GM12878 (cell line): ENCODE results near the gene FBXL7. TPM values are rescaled to one million over a fixed set of nuclear protein-coding genes. Genes with fewer than 3 reads are reported as not detected.

Source experiments
- ATAC-seq: fragments of 200-7000 bp; cut with Tn5 transposase; 3 replicates; pipeline ENCODE4 v1.9.1; 2020; ENCODE audit warnings: mild to moderate bottlenecking, moderate library complexity
- BruUV-seq: library from RNA; stranded (reverse); fragments of 400-500 nt; replicated peaks from 2 replicates; lab custom pipeline; 2021; lab: Mats Ljungman, UMichigan
- CTCF ChIA-PET: fragments of 300-600 bp; sonication (Branson Sonifier 250); formaldehyde crosslinking; extraction: SDS; loops from one replicate; lab custom pipeline; 2021; ENCODE audit warnings: inconsistent platforms; lab: Yijun Ruan, JAX
- POLR2A ChIA-PET: fragments of 350-600 bp; formaldehyde crosslinking; extraction: SDS; loops from one replicate; lab custom pipeline; 2021; ENCODE audit warnings: inconsistent platforms; lab: Charles Lee
- RAD21 ChIA-PET: fragments of 300-600 bp; sonication (Branson Sonifier 250); formaldehyde crosslinking; loops from one replicate; lab custom pipeline; 2023; ENCODE audit warnings: antibody characterized with exemption; ENCODE audit not compliant: unreplicated experiment; lab: Charles Lee
- SMC1A ChIA-PET: fragments of 300-600 bp; sonication (Branson Sonifier 250); formaldehyde crosslinking; loops from one replicate; lab custom pipeline; 2023; ENCODE audit not compliant: unreplicated experiment, uncharacterized antibody; lab: Charles Lee
- DNase-seq: peaks from one replicate; pipeline ENCODE4 v3.0.0-alpha.2; 2011; ENCODE audit warnings: low read depth, low spot score
- FAIRE-seq: peaks from 3 replicates; lab custom pipeline; 2011; peaks lifted over from hg19 to GRCh38; lab: Jason Lieb, UNC
- H2AFZ ChIP-seq: 2 replicates; pipeline ENCODE4 v1.6.0; 2011; ENCODE audit warnings: low read depth, low read length, control low read depth; ENCODE audit not compliant: control insufficient read depth
- H3K27ac ChIP-seq: 2 replicates; pipeline ENCODE4 v1.5.1; 2011; ENCODE audit warnings: control low read depth; ENCODE audit not compliant: control insufficient read depth, insufficient read depth
- H3K27me3 ChIP-seq, 2 experiments: replicated peaks in 1 of 2; 2 replicates each; pipeline versions ENCODE4 v1.6.0 to v1.6.1; 2011; ENCODE audit warnings: low read length in 1 of 2; ENCODE audit not compliant: control insufficient read depth in 2 of 2, insufficient read depth in 2 of 2
- H3K36me3 ChIP-seq, 2 experiments: 2 replicates each; pipeline ENCODE4 v1.5.1; 2011; ENCODE audit warnings: low read length in 1 of 2; ENCODE audit not compliant: control insufficient read depth in 2 of 2, insufficient read depth in 2 of 2
- H3K4me1 ChIP-seq: 2 replicates; pipeline ENCODE4 v1.6.1; 2011; ENCODE audit warnings: mild to moderate bottlenecking, low read length, moderate library complexity, mixed read lengths; ENCODE audit not compliant: control insufficient read depth, insufficient read depth
- H3K4me2 ChIP-seq: 2 replicates; pipeline ENCODE4 v1.6.0; 2011; ENCODE audit warnings: control low read depth; ENCODE audit not compliant: control insufficient read depth, insufficient read depth
- H3K4me3 ChIP-seq: fragments of 200-600 bp; sonication (generic); 2 replicates; pipeline ENCODE4 v1.5.1; 2016
- H3K79me2 ChIP-seq: 2 replicates; pipeline ENCODE4 v1.6.0; 2011; ENCODE audit warnings: low read length; ENCODE audit not compliant: control insufficient read depth, insufficient read depth
- H3K9ac ChIP-seq: 2 replicates; pipeline ENCODE4 v1.8.0; 2011; ENCODE audit warnings: low read length, control low read depth, mixed read lengths; ENCODE audit not compliant: control insufficient read depth, insufficient read depth
- H3K9me3 ChIP-seq: replicated peaks from 3 replicates; pipeline ENCODE4 v1.5.1; 2011; ENCODE audit warnings: mild to moderate bottlenecking, low read length; ENCODE audit not compliant: control insufficient read depth, insufficient read depth
- H4K20me1 ChIP-seq: 2 replicates; pipeline ENCODE4 v1.6.0; 2011; ENCODE audit not compliant: control insufficient read depth, insufficient read depth
- CBX3 ChIP-seq: fragments of 200-600 bp; sonication (generic); IDR thresholded peaks from 2 replicates; pipeline ENCODE4 v1.6.1; 2016; ENCODE audit warnings: low read depth, borderline replicate concordance
- CHD2 ChIP-seq: IDR thresholded peaks from 2 replicates; pipeline ENCODE4 v1.6.1; 2011; ENCODE audit warnings: low read depth, low read length, improper control_type of control experiment, borderline replicate concordance
- FOS ChIP-seq: IDR thresholded peaks from 3 replicates; pipeline ENCODE4 v1.6.1; 2011; ENCODE audit warnings: borderline replicate concordance; ENCODE audit not compliant: insufficient read length; ENCODE audit errors: extremely low read depth
- IRF3 ChIP-seq: fragments of 450-650 bp; IDR thresholded peaks from 2 replicates; pipeline ENCODE4 v1.6.1; 2014; ENCODE audit warnings: mild to moderate bottlenecking
- KLF5 ChIP-seq: fragments of 450-650 bp; IDR thresholded peaks from 2 replicates; pipeline ENCODE4 v1.6.1; 2014; ENCODE audit warnings: mild to moderate bottlenecking; ENCODE audit not compliant: partially characterized antibody
- LARP7 ChIP-seq: fragments of 450-650 bp; IDR thresholded peaks from 2 replicates; pipeline ENCODE4 v1.6.1; 2017; ENCODE audit warnings: mild to moderate bottlenecking
- MTA3 ChIP-seq: IDR thresholded peaks from 2 replicates; pipeline ENCODE4 v1.6.1; 2012; ENCODE audit warnings: low read length, inconsistent platforms, borderline replicate concordance
- NFXL1 ChIP-seq: fragments of 450-650 bp; IDR thresholded peaks from 2 replicates; pipeline ENCODE4 v1.6.1; 2017; ENCODE audit warnings: antibody characterized with exemption, mild to moderate bottlenecking, borderline replicate concordance
- NR2F1 ChIP-seq: fragments of 450-650 bp; conservative IDR thresholded peaks from 2 replicates; pipeline ENCODE4 v1.6.1; 2017; ENCODE audit warnings: mild to moderate bottlenecking
- POLR2AphosphoS2 ChIP-seq: IDR thresholded peaks from 2 replicates; pipeline ENCODE4 v1.6.1; 2011; ENCODE audit warnings: low read depth, mild to moderate bottlenecking, low read length, improper control_type of control experiment, moderate library complexity
- RB1 ChIP-seq: fragments of 450-650 bp; formaldehyde crosslinking; IDR thresholded peaks from 2 replicates; pipeline ENCODE4 v1.6.1; 2017; ENCODE audit warnings: mild to moderate bottlenecking, borderline replicate concordance
- RELA ChIP-seq: fragments of 450-650 bp; IDR thresholded peaks from 2 replicates; pipeline ENCODE4 v1.8.0; 2014; ENCODE audit warnings: borderline replicate concordance; ENCODE audit not compliant: partially characterized antibody
- RUNX3 ChIP-seq: IDR thresholded peaks from 2 replicates; pipeline ENCODE4 v1.6.1; 2012; ENCODE audit warnings: low read length, inconsistent platforms
- TAF1 ChIP-seq: IDR thresholded peaks from 2 replicates; pipeline ENCODE4 v1.6.1; 2011; ENCODE audit warnings: mild to moderate bottlenecking, low read depth, low read length, borderline replicate concordance
- TCF12 ChIP-seq: IDR thresholded peaks from 2 replicates; pipeline ENCODE4 v1.6.1; 2011; ENCODE audit warnings: low read depth, mild to moderate bottlenecking, low read length
- YY1 ChIP-seq: IDR thresholded peaks from 2 replicates; pipeline ENCODE4 v1.6.1; 2011; ENCODE audit warnings: low read depth, mild to moderate bottlenecking, low read length
- WGBS: methylation state at CpG from one replicate; pipeline ENCODE4 v1.1.6; 2016; ENCODE audit warnings: low lambda C conversion rate; ENCODE audit not compliant: insufficient replicate concordance, insufficient coverage; ENCODE audit errors: missing lambda C conversion rate; 5-methylcytosine and 5-hydroxymethylcytosine counted together
- in situ Hi-C: fragments of 300-500 bp; cut with MboI; formaldehyde crosslinking; loops from 9 replicates; pipeline ENCODE4 v1.14.3; 2018; ENCODE audit warnings: mixed read lengths
- intact Hi-C: fragments of 100-400 bp; cut with micrococcal nuclease; formaldehyde crosslinking; loops from one replicate; pipeline ENCODE4 v1.14.2; 2022; ENCODE audit not compliant: unreplicated experiment
- polyA plus RNA-seq, 11 experiments: library from polyadenylated mRNA; depleted of rRNA in 4 of 11; unstranded in 6 of 11; stranded (reverse) in 5 of 11; fragments of >200 nt; fragmentation: Nextera tagmentation in 4 of 11; fragmentation: Illumina TruSeq in 1 of 11; extraction: Ambion mirVana in 4 of 11; extraction: Trizol in 1 of 11; gene quantifications; 1 replicate in 1 of 11; 2 replicates in 10 of 11; pipeline versions ENCODE4 v1.2.1 to v1.2.3, GENCODE V29; 2011 to 2016; ENCODE audit warnings: inconsistent platforms in 2 of 11, missing spikeins in 2 of 11, low read depth in 1 of 11
- total RNA-seq, 4 experiments: library from RNA; depleted of rRNA in 3 of 4; stranded (reverse); fragments of >200 nt in 3 of 4; fragmentation: Illumina TruSeq in 1 of 4; extraction: Trizol in 1 of 4; gene quantifications; 2 replicates each; pipeline versions ENCODE4 v1.2.1 to v1.2.3, GENCODE V29; 2013 to 2021
- TF ChIP-seq, protein P1 (sequence below): IDR thresholded peaks from 2 replicates; pipeline ENCODE4 v1.6.1; 2012; ENCODE audit warnings: low read depth, low read length, improper control_type of control experiment
- TF ChIP-seq, protein P2 (sequence below): fragments of 450-650 bp; formaldehyde crosslinking; IDR thresholded peaks from 2 replicates; pipeline ENCODE4 v1.4.0; 2022; ENCODE audit warnings: mild to moderate bottlenecking, moderate library complexity
- TF ChIP-seq, protein P3 (sequence below): IDR thresholded peaks from 2 replicates; pipeline ENCODE4 v1.6.1; 2011; ENCODE audit warnings: mild to moderate bottlenecking, low read depth, low read length, moderate library complexity; ENCODE audit not compliant: insufficient replicate concordance

FBXL7 gene
- total and polyA plus RNA-seq, 10 of the 15 experiments (the other 5 are each of a cell fraction or from before 2014, with no cell fraction given): 0.03 to 0.44 (median 0.16) TPM

DNA sequence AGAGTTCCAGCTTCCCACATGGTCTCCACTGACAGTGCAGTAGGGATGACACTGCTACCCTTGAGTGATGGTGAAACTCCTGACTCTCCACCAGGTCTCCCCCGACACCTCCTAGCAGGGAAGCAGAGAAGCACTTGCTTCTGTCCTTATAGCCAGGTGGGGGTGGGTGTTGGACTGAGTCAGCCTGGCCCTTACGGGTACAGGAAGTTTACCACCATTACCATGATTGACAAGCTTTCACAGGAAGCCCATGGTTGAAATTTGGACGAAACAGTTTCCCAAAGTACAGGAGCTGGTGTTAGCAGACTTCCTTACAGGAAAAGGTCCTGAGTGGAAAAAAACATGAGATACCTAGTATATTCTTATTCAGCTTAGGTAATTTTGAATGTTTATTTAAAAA, 3.1 kb upstream of the FBXL7 start:
- TF ChIP-seq NR2F1 (no peak), FOS (no peak), CHD2 (no peak), RB1 (no peak), TCF12 (no peak), RELA (no peak), LARP7 (no peak), TAF1 (no peak), NFXL1 (no peak), POLR2AphosphoS2 (no peak), CBX3 (no peak), KLF5 (no peak), RUNX3 (no peak), MTA3 (no peak), IRF3 (no peak), YY1 (no peak)
- TF ChIP-seq, protein P1, sequence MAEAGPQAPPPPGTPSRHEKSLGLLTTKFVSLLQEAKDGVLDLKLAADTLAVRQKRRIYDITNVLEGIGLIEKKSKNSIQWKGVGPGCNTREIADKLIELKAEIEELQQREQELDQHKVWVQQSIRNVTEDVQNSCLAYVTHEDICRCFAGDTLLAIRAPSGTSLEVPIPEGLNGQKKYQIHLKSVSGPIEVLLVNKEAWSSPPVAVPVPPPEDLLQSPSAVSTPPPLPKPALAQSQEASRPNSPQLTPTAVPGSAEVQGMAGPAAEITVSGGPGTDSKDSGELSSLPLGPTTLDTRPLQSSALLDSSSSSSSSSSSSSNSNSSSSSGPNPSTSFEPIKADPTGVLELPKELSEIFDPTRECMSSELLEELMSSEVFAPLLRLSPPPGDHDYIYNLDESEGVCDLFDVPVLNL: no peak
- TF ChIP-seq, protein P2, sequence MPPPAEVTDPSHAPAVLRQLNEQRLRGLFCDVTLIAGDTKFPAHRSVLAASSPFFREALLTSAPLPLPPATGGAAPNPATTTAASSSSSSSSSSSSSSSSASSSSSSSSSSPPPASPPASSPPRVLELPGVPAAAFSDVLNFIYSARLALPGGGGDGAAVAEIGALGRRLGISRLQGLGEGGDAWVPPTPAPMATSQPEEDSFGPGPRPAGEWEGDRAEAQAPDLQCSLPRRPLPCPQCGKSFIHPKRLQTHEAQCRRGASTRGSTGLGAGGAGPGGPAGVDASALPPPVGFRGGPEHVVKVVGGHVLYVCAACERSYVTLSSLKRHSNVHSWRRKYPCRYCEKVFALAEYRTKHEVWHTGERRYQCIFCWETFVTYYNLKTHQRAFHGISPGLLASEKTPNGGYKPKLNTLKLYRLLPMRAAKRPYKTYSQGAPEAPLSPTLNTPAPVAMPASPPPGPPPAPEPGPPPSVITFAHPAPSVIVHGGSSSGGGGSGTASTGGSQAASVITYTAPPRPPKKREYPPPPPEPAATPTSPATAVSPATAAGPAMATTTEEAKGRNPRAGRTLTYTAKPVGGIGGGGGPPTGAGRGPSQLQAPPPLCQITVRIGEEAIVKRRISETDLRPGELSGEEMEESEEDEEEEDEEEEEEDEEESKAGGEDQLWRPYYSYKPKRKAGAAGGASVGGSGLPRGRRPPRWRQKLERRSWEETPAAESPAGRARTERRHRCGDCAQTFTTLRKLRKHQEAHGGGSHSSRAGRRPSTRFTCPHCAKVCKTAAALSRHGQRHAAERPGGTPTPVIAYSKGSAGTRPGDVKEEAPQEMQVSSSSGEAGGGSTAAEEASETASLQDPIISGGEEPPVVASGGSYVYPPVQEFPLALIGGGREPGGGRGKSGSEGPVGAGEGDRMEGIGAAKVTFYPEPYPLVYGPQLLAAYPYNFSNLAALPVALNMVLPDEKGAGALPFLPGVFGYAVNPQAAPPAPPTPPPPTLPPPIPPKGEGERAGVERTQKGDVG: no peak
- TF ChIP-seq, protein P3, sequence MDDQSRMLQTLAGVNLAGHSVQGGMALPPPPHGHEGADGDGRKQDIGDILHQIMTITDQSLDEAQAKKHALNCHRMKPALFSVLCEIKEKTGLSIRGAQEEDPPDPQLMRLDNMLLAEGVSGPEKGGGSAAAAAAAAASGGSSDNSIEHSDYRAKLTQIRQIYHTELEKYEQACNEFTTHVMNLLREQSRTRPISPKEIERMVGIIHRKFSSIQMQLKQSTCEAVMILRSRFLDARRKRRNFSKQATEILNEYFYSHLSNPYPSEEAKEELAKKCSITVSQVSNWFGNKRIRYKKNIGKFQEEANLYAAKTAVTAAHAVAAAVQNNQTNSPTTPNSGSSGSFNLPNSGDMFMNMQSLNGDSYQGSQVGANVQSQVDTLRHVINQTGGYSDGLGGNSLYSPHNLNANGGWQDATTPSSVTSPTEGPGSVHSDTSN: no peak
- RAD21 ChIA-PET: no interaction called here
- no peak overlapping the region for H3K27ac ChIP-seq
- DNase-seq (no peak), FAIRE-seq (no peak), ATAC-seq (no peak)
- POLR2A ChIA-PET: no interaction called here
- H2AFZ ChIP-seq: no peak overlapping the region
- peaks cover 0 to 12% of the 10 kb centered on the region in 2 experiments; a peak in 2 of 4 replicates for H3K27me3 ChIP-seq
- H3K4me1 ChIP-seq: no peaks in the 10 kb centered on the region
- H4K20me1 ChIP-seq: no peaks in the 10 kb centered on the region
- in situ Hi-C loops (no loop called here), intact Hi-C loops (no loop called here)
- H3K9ac ChIP-seq: no peak overlapping the region
- no peak overlapping the region for H3K4me3 ChIP-seq
- WGBS: 14% methylated on average over 3 of the region's 3 CpGs
- no peaks in the 10 kb centered on the region for H3K9me3 ChIP-seq
- H3K79me2 ChIP-seq: no peaks in the 10 kb centered on the region
- no peaks in the 10 kb centered on the region for H3K36me3 ChIP-seq
- BruUV-seq: no TSS peak
- no peak overlapping the region for H3K4me2 ChIP-seq
- SMC1A ChIA-PET: no interaction called here
- CTCF ChIA-PET: interaction anchor here (0.9 to 1.2 kb wide), 2 partner anchors 18 to 25 kb away, joined by 3 read pairs; no protein-coding TSS in a partner anchor
